Activated CD8-positive, alpha-beta T cell treated with anti-CD3 and anti-CD28 coated beads for 36 hours (primary cell): ENCODE data around the gene GSG1L2. TPM values are rescaled to one million over a fixed set of nuclear protein-coding genes. Genes with fewer than 3 reads are reported as not detected.

Source experiments
- ATAC-seq: fragments of 200-7000 bp; cut with Tn5 transposase; one replicate; pipeline ENCODE4 v1.10.0; 2021; ENCODE audit warnings: mild to moderate bottlenecking, moderate library complexity
- CTCF ChIA-PET: fragments of 350-600 bp; sonication (Branson Sonifier 250); formaldehyde crosslinking; loops from one replicate; lab custom pipeline; 2021; ENCODE audit warnings: antibody characterized with exemption; lab: Charles Lee
- POLR2A ChIA-PET: fragments of 350-600 bp; sonication (Branson Sonifier 250); formaldehyde crosslinking; loops from one replicate; lab custom pipeline; 2021; ENCODE audit warnings: antibody characterized with exemption; lab: Charles Lee
- DNase-seq: peaks from one replicate; pipeline ENCODE4 v3.0.0-alpha.2; 2020
- H3K27ac Mint-ChIP-seq: one replicate; pipeline ENCODE4 v1.8.0; 2021; ENCODE audit warnings: mild to moderate bottlenecking, mixed read lengths
- H3K27me3 Mint-ChIP-seq: one replicate; pipeline ENCODE4 v1.8.0; 2021; ENCODE audit warnings: mixed read lengths
- H3K36me3 Mint-ChIP-seq: one replicate; pipeline ENCODE4 v1.8.0; 2021; ENCODE audit warnings: low read depth, mixed read lengths
- H3K4me1 Mint-ChIP-seq: one replicate; pipeline ENCODE4 v1.8.0; 2021; ENCODE audit warnings: low read depth, mixed read lengths
- H3K4me3 Mint-ChIP-seq: one replicate; pipeline ENCODE4 v1.8.0; 2021; ENCODE audit warnings: mild to moderate bottlenecking, moderate library complexity, mixed read lengths
- H3K9me3 Mint-ChIP-seq: one replicate; pipeline ENCODE4 v1.8.0; 2021; ENCODE audit warnings: mixed read lengths
- intact Hi-C: fragments of 100-400 bp; cut with micrococcal nuclease; formaldehyde crosslinking; loops from one replicate; pipeline ENCODE4 v1.10.0; 2022
- total RNA-seq, 2 experiments: library from RNA; stranded (reverse); gene quantifications; one replicate each; pipeline ENCODE4 v1.2.3, GENCODE V29; 2021
- TF ChIP-seq, protein P1 (sequence below): fragments of 200-600 bp; IDR thresholded peaks from one replicate; pipeline ENCODE4 v1.8.0; 2022; ENCODE audit warnings: antibody characterized with exemption, mild to moderate bottlenecking

The GSG1L2 gene
- total RNA-seq, 2 experiments from 2014 or later: not detected

GRCh38 chr17:9837551-9838471, 15.9 kb upstream of the GSG1L2 start:
- Mint-ChIP-seq H3K4me1 (no peaks in the 10 kb centered on the region), H3K9me3 (no peaks in the 10 kb centered on the region), H3K27me3 (peaks cover 3% of the 10 kb centered on the region), H3K4me3 (no peak overlapping the region), H3K36me3 (no peaks in the 10 kb centered on the region), H3K27ac (no peak overlapping the region)
- intact Hi-C loops: no loop called here
- POLR2A ChIA-PET: no interaction called here
- CTCF ChIA-PET: no interaction called here
- ATAC-seq: no peak
- TF ChIP-seq, protein P1, sequence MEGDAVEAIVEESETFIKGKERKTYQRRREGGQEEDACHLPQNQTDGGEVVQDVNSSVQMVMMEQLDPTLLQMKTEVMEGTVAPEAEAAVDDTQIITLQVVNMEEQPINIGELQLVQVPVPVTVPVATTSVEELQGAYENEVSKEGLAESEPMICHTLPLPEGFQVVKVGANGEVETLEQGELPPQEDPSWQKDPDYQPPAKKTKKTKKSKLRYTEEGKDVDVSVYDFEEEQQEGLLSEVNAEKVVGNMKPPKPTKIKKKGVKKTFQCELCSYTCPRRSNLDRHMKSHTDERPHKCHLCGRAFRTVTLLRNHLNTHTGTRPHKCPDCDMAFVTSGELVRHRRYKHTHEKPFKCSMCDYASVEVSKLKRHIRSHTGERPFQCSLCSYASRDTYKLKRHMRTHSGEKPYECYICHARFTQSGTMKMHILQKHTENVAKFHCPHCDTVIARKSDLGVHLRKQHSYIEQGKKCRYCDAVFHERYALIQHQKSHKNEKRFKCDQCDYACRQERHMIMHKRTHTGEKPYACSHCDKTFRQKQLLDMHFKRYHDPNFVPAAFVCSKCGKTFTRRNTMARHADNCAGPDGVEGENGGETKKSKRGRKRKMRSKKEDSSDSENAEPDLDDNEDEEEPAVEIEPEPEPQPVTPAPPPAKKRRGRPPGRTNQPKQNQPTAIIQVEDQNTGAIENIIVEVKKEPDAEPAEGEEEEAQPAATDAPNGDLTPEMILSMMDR: no peak
- DNase-seq: no peak

- H3K27ac Mint-ChIP-seq: no peak overlapping the region
- TF ChIP-seq, protein P1: no peak
- intact Hi-C loops: no loop called here
- no peaks in the 10 kb centered on the region for H3K4me1 Mint-ChIP-seq
- CTCF ChIA-PET: no interaction called here
- peaks cover 3% of the 10 kb centered on the region for H3K27me3 Mint-ChIP-seq
- POLR2A ChIA-PET: no interaction called here
- H3K4me3 Mint-ChIP-seq: no peak overlapping the region
- H3K36me3 Mint-ChIP-seq: no peaks in the 10 kb centered on the region
- DNase-seq: no peak
- no peak for ATAC-seq
- no peaks in the 10 kb centered on the region for H3K9me3 Mint-ChIP-seq
Observed at GRCh38 chr17:9833922-9834321, 12.0 kb upstream of the GSG1L2 start.

DNA sequence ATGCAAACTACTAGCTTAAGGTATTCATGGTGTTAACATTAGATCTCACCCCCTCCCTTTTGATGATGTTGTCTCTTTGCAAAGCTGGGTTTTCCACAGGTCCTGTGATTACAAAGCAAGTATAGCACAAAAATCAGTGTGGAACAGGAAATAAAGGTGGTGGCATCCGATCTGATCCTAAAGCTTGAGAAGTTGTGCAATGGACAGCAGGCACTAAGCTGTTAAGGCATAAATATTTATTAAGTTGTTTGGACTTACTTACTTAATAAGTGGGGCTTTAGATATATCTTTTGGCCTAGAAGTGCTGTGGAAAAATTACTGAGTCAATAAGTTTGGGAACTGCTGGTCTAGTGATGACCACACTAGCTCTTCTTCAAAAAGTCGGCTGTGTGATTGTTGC, 8.8 kb upstream of the GSG1L2 start:
- CTCF ChIA-PET: interaction anchor here (1.2 kb wide), 1 partner anchor 62 kb away, joined by 3 read pairs; no protein-coding TSS in a partner anchor
- POLR2A ChIA-PET: interaction anchor here (1.0 kb wide), 1 partner anchor 31 kb away, joined by 3 read pairs; no protein-coding TSS in a partner anchor
- DNase-seq (no peak), ATAC-seq (no peak)
- Mint-ChIP-seq H3K36me3 (no peaks in the 10 kb centered on the region), H3K27ac (no peak overlapping the region), H3K4me3 (no peak overlapping the region), H3K9me3 (no peaks in the 10 kb centered on the region), H3K27me3 (no peaks in the 10 kb centered on the region), H3K4me1 (no peaks in the 10 kb centered on the region)
- intact Hi-C loops: no loop called here
- TF ChIP-seq, protein P1: no peak

GRCh38 chr17:9829343-9829742, 7.5 kb upstream of the GSG1L2 start:
- Mint-ChIP-seq H3K4me1 (no peaks in the 10 kb centered on the region), H3K4me3 (no peak overlapping the region), H3K27me3 (no peaks in the 10 kb centered on the region), H3K36me3 (no peaks in the 10 kb centered on the region), H3K9me3 (no peaks in the 10 kb centered on the region), H3K27ac (no peak overlapping the region)
- ATAC-seq (no peak), DNase-seq (no peak)
- POLR2A ChIA-PET: no interaction called here
- TF ChIP-seq, protein P1: no peak
- intact Hi-C loops: no loop called here
- CTCF ChIA-PET: no interaction called here
